Astrocyte of the spinal cord (primary cell): Measurements from ENCODE around the gene CENPB.

Source experiments
- DNase-seq: peaks from one replicate; pipeline ENCODE4 v3.0.0; 2011; ENCODE audit warnings: low read depth, low spot score
- H3K4me3 ChIP-seq: 2 replicates; pipeline ENCODE4 v1.5.1; 2011; ENCODE audit warnings: low read depth, mild to moderate bottlenecking, low read length, moderate library complexity
- CTCF ChIP-seq: IDR thresholded peaks from 2 replicates; pipeline ENCODE4 v1.5.1; 2012; ENCODE audit warnings: low read depth, mild to moderate bottlenecking, low read length, inconsistent platforms
- in situ Hi-C: cut with HindIII; loops from 2 replicates; pipeline ENCODE4 v1.10.0; 2017; ENCODE audit warnings: low sequenced_read_pairs

The CENPB gene

GRCh38 chr20:3815703-3816315, 29.3 kb upstream of the CENPB start:
- no peak for TF ChIP-seq CTCF
- in situ Hi-C loops = no loop called here
- no peak for DNase-seq
- H3K4me3 ChIP-seq = no peak overlapping the region

- DNase-seq = no peak
- in situ Hi-C loops = no loop called here
- TF ChIP-seq CTCF = no peak
- H3K4me3 ChIP-seq = no peak overlapping the region
Measured at GRCh38 chr20:3814928-3815495, 28.5 kb upstream of the CENPB start.

- no peak overlapping the region for H3K4me3 ChIP-seq
- in situ Hi-C loops = no loop called here
- TF ChIP-seq CTCF = no peak
- DNase-seq = no peak
Measured at GRCh38 chr20:3813848-3814581, 27.5 kb upstream of the CENPB start.

- DNase-seq = no peak
- no peak for TF ChIP-seq CTCF
- in situ Hi-C loops = no loop called here
- no peak overlapping the region for H3K4me3 ChIP-seq
Measured at GRCh38 chr20:3812975-3813847, 26.7 kb upstream of the CENPB start.

- no peak for DNase-seq
- H3K4me3 ChIP-seq = no peak overlapping the region
- no peak for TF ChIP-seq CTCF
- in situ Hi-C loops = no loop called here
Measured at GRCh38 chr20:3812259-3812681, 25.7 kb upstream of the CENPB start.
